ENCODE measurements around the gene KCNQ1. TPM values are rescaled to one million over a fixed set of nuclear protein-coding genes. Genes with fewer than 3 reads are reported as not detected.

Gene KCNQ1
- total RNA-seq, 1 donor from 2014 or later, result 0.07 TPM

GRCh38 chr11:2578929-2579270 lies 134.1 kb downstream of the KCNQ1 start:
- no peak for DNase-seq (ENCODE audit: low read depth, low spot score)

GRCh38 chr11:2579315-2580060 lies 134.7 kb downstream of the KCNQ1 start:
- no peak for DNase-seq (ENCODE audit: low read depth, low spot score)

GRCh38 chr11:2580061-2580421 lies 135.2 kb downstream of the KCNQ1 start:
- DNase-seq (ENCODE audit: low read depth, low spot score), result no peak

- DNase-seq (ENCODE audit: low read depth, low spot score), result no peak
Measured at GRCh38 chr11:2580571-2581001, 135.8 kb downstream of the KCNQ1 start.

- no peak for DNase-seq (ENCODE audit: low read depth, low spot score)
Measured at GRCh38 chr11:2581151-2581930, 136.5 kb downstream of the KCNQ1 start.

- DNase-seq (ENCODE audit: low read depth, low spot score), result no peak
Measured at GRCh38 chr11:2581931-2582350, 137.1 kb downstream of the KCNQ1 start.

- DNase-seq (ENCODE audit: low read depth, low spot score), result no peak
Measured at GRCh38 chr11:2582351-2582945, 137.6 kb downstream of the KCNQ1 start.

- DNase-seq (ENCODE audit: low read depth, low spot score), result no peak
Measured at GRCh38 chr11:2582946-2583604, 138.3 kb downstream of the KCNQ1 start.

GRCh38 chr11:2583605-2583958 lies 138.8 kb downstream of the KCNQ1 start:
- DNase-seq (ENCODE audit: low read depth, low spot score), result no peak

GRCh38 chr11:2584434-2584811 lies 139.6 kb downstream of the KCNQ1 start:
- DNase-seq (ENCODE audit: low read depth, low spot score), result no peak

- DNase-seq (ENCODE audit: low read depth, low spot score), result no peak
Measured at GRCh38 chr11:2584812-2585565, 140.2 kb downstream of the KCNQ1 start.

- DNase-seq (ENCODE audit: low read depth, low spot score), result no peak
Measured at GRCh38 chr11:2585566-2586086, 140.8 kb downstream of the KCNQ1 start.

- DNase-seq (ENCODE audit: low read depth, low spot score), result no peak
Measured at GRCh38 chr11:2586087-2586792, 141.4 kb downstream of the KCNQ1 start.

GRCh38 chr11:2586793-2587131 lies 142.0 kb downstream of the KCNQ1 start:
- DNase-seq (ENCODE audit: low read depth, low spot score), result no peak

GRCh38 chr11:2587132-2587930 lies 142.5 kb downstream of the KCNQ1 start:
- no peak for DNase-seq (ENCODE audit: low read depth, low spot score)

GRCh38 chr11:2587976-2588748 lies 143.4 kb downstream of the KCNQ1 start:
- DNase-seq (ENCODE audit: low read depth, low spot score), result no peak

GRCh38 chr11:2588809-2589537 lies 144.2 kb downstream of the KCNQ1 start:
- DNase-seq (ENCODE audit: low read depth, low spot score), result no peak

GRCh38 chr11:2589538-2589934 lies 144.7 kb downstream of the KCNQ1 start:
- no peak for DNase-seq (ENCODE audit: low read depth, low spot score)

Data from pulmonary artery endothelial cell (primary cell).